H9 (cell line): Measurements from ENCODE around the gene DEPP1. TPM values are rescaled to one million over a fixed set of nuclear protein-coding genes. Genes with fewer than 3 reads are reported as not detected.

Source experiments
- DNase-seq: peaks from one replicate; pipeline ENCODE4 v3.0.0-alpha.2; 2017
- H2AFZ ChIP-seq: one replicate; pipeline ENCODE4 v1.6.1; 2013; ENCODE audit warnings: mild to moderate bottlenecking, low read length, control low read depth, moderate library complexity
- H2AK5ac ChIP-seq: 2 replicates; pipeline ENCODE4 v1.6.1; 2013; ENCODE audit warnings: low read length, control low read depth, mixed read lengths; ENCODE audit not compliant: insufficient read length
- H2BK120ac ChIP-seq: one replicate; pipeline ENCODE4 v1.6.1; 2013; ENCODE audit warnings: low read depth, mild to moderate bottlenecking, low read length, control low read depth, inconsistent platforms; ENCODE audit not compliant: poor library complexity, severe bottlenecking
- H2BK12ac ChIP-seq: 2 replicates; pipeline ENCODE4 v1.6.1; 2013; ENCODE audit warnings: low read length, control low read depth, mixed read lengths, low read depth; ENCODE audit not compliant: insufficient read length
- H2BK15ac ChIP-seq: 2 replicates; pipeline ENCODE4 v1.6.1; 2013; ENCODE audit warnings: low read depth, low read length, control low read depth
- H2BK20ac ChIP-seq: one replicate; pipeline ENCODE4 v1.6.1; 2013; ENCODE audit warnings: low read depth, mild to moderate bottlenecking, low read length, control low read depth, inconsistent platforms; ENCODE audit not compliant: poor library complexity, severe bottlenecking
- H2BK5ac ChIP-seq: 2 replicates; pipeline ENCODE4 v1.6.1; 2013; ENCODE audit warnings: low read length, control low read depth, mixed read lengths; ENCODE audit not compliant: insufficient read length
- H3K14ac ChIP-seq: 2 replicates; pipeline ENCODE4 v1.6.1; 2013; ENCODE audit warnings: low read length, control low read depth; ENCODE audit not compliant: insufficient read depth
- H3K18ac ChIP-seq: 2 replicates; pipeline ENCODE4 v1.6.1; 2013; ENCODE audit warnings: low read depth, mild to moderate bottlenecking, mixed read lengths, low read length, control low read depth; ENCODE audit not compliant: insufficient read length
- H3K23ac ChIP-seq: 2 replicates; pipeline ENCODE4 v1.6.1; 2013; ENCODE audit warnings: low read length, control low read depth, mixed read lengths, low read depth; ENCODE audit not compliant: insufficient read length
- H3K23me2 ChIP-seq: 2 replicates; pipeline ENCODE4 v1.6.1; 2013; ENCODE audit warnings: low read depth, mild to moderate bottlenecking, mixed read lengths, low read length, control low read depth; ENCODE audit not compliant: insufficient read length, poor library complexity, severe bottlenecking
- H3K27ac ChIP-seq: 2 replicates; pipeline ENCODE4 v1.5.1; 2013; ENCODE audit warnings: low read length, control low read depth, mixed read lengths, low read depth; ENCODE audit not compliant: insufficient read length
- H3K27me3 ChIP-seq: 2 replicates; pipeline ENCODE4 v1.6.1; 2013; ENCODE audit warnings: low read length, control low read depth, inconsistent platforms; ENCODE audit not compliant: insufficient read depth
- H3K4ac ChIP-seq: 2 replicates; pipeline ENCODE4 v1.6.1; 2013; ENCODE audit warnings: low read depth, mild to moderate bottlenecking, control low read depth, inconsistent platforms, low read length, moderate library complexity
- H3K4me1 ChIP-seq: 2 replicates; pipeline ENCODE4 v1.6.1; 2013; ENCODE audit warnings: low read length, control low read depth, inconsistent platforms; ENCODE audit not compliant: insufficient read depth
- H3K4me2 ChIP-seq: 2 replicates; pipeline ENCODE4 v1.6.1; 2013; ENCODE audit warnings: low read length, control low read depth, mixed read lengths; ENCODE audit not compliant: insufficient read length, insufficient read depth
- H3K56ac ChIP-seq: 2 replicates; pipeline ENCODE4 v1.6.1; 2013; ENCODE audit warnings: low read depth, mild to moderate bottlenecking, mixed read lengths, low read length, control low read depth; ENCODE audit not compliant: insufficient read length
- H3K79me1 ChIP-seq: 2 replicates; pipeline ENCODE4 v1.6.1; 2013; ENCODE audit warnings: low read depth, mild to moderate bottlenecking, moderate library complexity, low read length, control low read depth, inconsistent platforms; ENCODE audit not compliant: insufficient read depth, poor library complexity, severe bottlenecking
- H3K79me2 ChIP-seq: 2 replicates; pipeline ENCODE4 v1.6.1; 2013; ENCODE audit warnings: low read length, control low read depth, inconsistent platforms; ENCODE audit not compliant: insufficient read depth
- H3K9ac ChIP-seq: 2 replicates; pipeline ENCODE4 v1.6.1; 2013; ENCODE audit warnings: low read length, control low read depth, mixed read lengths; ENCODE audit not compliant: insufficient read length; ENCODE audit errors: extremely low read depth
- H3K9me3 ChIP-seq: one replicate; pipeline ENCODE4 v1.6.1; 2013; ENCODE audit warnings: low read depth, low read length, inconsistent platforms; ENCODE audit not compliant: control insufficient read depth
- H3T11ph ChIP-seq: one replicate; pipeline ENCODE4 v1.6.1; 2013; ENCODE audit warnings: mild to moderate bottlenecking, low read length, control low read depth, inconsistent platforms
- H4K20me1 ChIP-seq: one replicate; pipeline ENCODE4 v1.6.1; 2013; ENCODE audit not compliant: control insufficient read depth, insufficient read length, insufficient read depth
- H4K5ac ChIP-seq: 2 replicates; pipeline ENCODE4 v1.6.1; 2013; ENCODE audit warnings: low read depth, mild to moderate bottlenecking, mixed read lengths, low read length, control low read depth; ENCODE audit not compliant: insufficient read length
- H4K8ac ChIP-seq: replicated peaks from 2 replicates; pipeline ENCODE4 v1.6.1; 2013; ENCODE audit warnings: low read length, control low read depth, mixed read lengths, low read depth; ENCODE audit not compliant: insufficient read length
- H4K91ac ChIP-seq: 2 replicates; pipeline ENCODE4 v1.6.1; 2013; ENCODE audit warnings: low read depth, mild to moderate bottlenecking, moderate library complexity, mixed read lengths, low read length, control low read depth; ENCODE audit not compliant: insufficient read length
- H3K27ac Mint-ChIP-seq, 3 experiments: 2 replicates in 2 of 3; 3 replicates in 1 of 3; pipeline ENCODE4 v1.8.0; 2020 to 2021; ENCODE audit warnings: mixed read lengths in 3 of 3, mild to moderate bottlenecking in 1 of 3, moderate library complexity in 1 of 3
- H3K27me3 Mint-ChIP-seq: 2 replicates; pipeline ENCODE4 v1.8.0; 2021; ENCODE audit warnings: low read depth, mild to moderate bottlenecking, moderate library complexity, mixed read lengths
- H3K36me3 Mint-ChIP-seq, 3 experiments: 2 replicates in 2 of 3; 3 replicates in 1 of 3; pipeline ENCODE4 v1.8.0; 2020 to 2021; ENCODE audit warnings: low read depth in 3 of 3, mixed read lengths in 3 of 3; ENCODE audit not compliant: insufficient read depth in 1 of 3
- H3K4me1 Mint-ChIP-seq, 2 experiments: 2 replicates each; pipeline ENCODE4 v1.8.0; 2020; ENCODE audit warnings: mixed read lengths in 2 of 2
- H3K4me3 Mint-ChIP-seq, 2 experiments: 2 replicates in 1 of 2; 3 replicates in 1 of 2; pipeline ENCODE4 v1.8.0; 2020 to 2021; ENCODE audit warnings: mild to moderate bottlenecking in 2 of 2, mixed read lengths in 2 of 2, moderate library complexity in 1 of 2
- H3K9me3 Mint-ChIP-seq, 2 experiments: 2 replicates in 1 of 2; 3 replicates in 1 of 2; pipeline ENCODE4 v1.8.0; 2020; ENCODE audit warnings: mild to moderate bottlenecking in 2 of 2, mixed read lengths in 2 of 2, moderate library complexity in 1 of 2
- WGBS: extraction: QIAGEN DNeasy Blood & Tissue Kit; methylation state at CpG from one replicate; pipeline ENCODE4 v1.1.7; 2013; ENCODE audit warnings: missing lambda C conversion rate, low lambda C conversion rate, mixed read lengths; ENCODE audit not compliant: insufficient read length; ENCODE audit errors: extremely low coverage; 5-methylcytosine and 5-hydroxymethylcytosine counted together
- total RNA-seq: library from RNA; stranded (reverse); gene quantifications from 2 replicates; pipeline ENCODE4 v1.2.1, GENCODE V29; 2021
- TF ChIP-seq, protein P1 (sequence below): fragments of 200-600 bp; sonication (generic); conservative IDR thresholded peaks from 3 replicates; pipeline ENCODE4 v1.8.0; 2021; ENCODE audit warnings: antibody characterized with exemption, mild to moderate bottlenecking

Gene DEPP1
- total RNA-seq, 1 experiment from 2014 or later, result 2.4 TPM

DNA sequence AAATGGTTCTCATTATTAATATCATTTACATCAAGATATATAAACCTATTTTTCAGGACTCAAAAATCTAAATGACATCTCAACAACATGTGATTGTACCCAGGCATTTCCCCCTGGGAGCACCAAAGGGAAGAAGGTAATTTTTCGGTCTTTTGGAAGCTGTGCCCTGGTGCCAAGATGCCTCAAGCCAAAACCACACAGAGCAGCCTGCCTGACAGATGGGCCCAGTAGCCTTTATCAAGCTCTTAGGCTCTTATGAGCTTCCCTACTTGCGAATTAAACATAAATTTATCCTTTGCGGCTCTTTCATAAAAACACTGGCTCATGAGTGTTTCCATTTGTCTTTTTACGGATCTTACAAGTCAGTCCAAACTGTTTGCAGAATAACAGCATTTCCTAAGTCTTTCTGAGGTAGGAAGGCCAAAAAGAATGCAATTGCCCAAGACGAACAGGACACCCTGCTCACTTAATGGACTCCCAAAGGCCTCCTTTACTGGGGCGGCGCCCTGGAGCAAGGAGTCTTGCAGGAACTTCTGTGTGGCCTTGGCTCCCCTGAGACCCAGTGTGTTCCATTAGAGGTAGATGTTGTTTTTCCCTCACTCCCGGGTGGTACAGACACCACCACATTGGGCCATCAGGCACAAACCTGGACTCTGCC, 23.1 kb downstream of the DEPP1 start:
- no peak overlapping the region for H2BK120ac ChIP-seq
- no peak overlapping the region for H3K4me3 Mint-ChIP-seq

More for the DNA sequence above, 23.1 kb downstream of the DEPP1 start:
- Histone ChIP-seq H2AK5ac (no peak overlapping the region), H3K4me2 (no peak overlapping the region), H3K79me2 (no peaks in the 10 kb centered on the region), H3K4me1 (peaks cover 12% of the 10 kb centered on the region), H2BK12ac (no peak overlapping the region), H3K23me2 (peaks cover 11% of the 10 kb centered on the region), H4K5ac (no peak overlapping the region), H3K56ac (no peak overlapping the region), H2BK20ac (no peak overlapping the region), H4K91ac (no peak overlapping the region), H2BK5ac (no peak overlapping the region), H3K9ac (no peak overlapping the region), H3K79me1 (no peaks in the 10 kb centered on the region), H3K23ac (no peak overlapping the region), H3K14ac (no peak overlapping the region), H4K20me1 (no peaks in the 10 kb centered on the region), H3K27me3 (no peaks in the 10 kb centered on the region), H2BK15ac (no peak overlapping the region), H3K9me3 (no peaks in the 10 kb centered on the region), H3K18ac (no peak overlapping the region), H3K4ac (no peak overlapping the region), H4K8ac (no peak overlapping the region), H3K27ac (no peak overlapping the region), H3T11ph (no peak overlapping the region), H2AFZ (no peak overlapping the region)
- no CpG with 5 or more reads among the region's 8 CpGs for WGBS
- peak; percentile 14 for DNase-seq
- Mint-ChIP-seq H3K27ac (peak overlapping the region in 1 of 3 experiments; percentile 82; a peak in 1 of 7 replicates), H3K4me1 (peaks cover 33% of the 10 kb centered on the region in 2 experiments), H3K36me3 (peaks cover 5 to 18% (median 9%) of the 10 kb centered on the region in 3 experiments; a peak in 6 of 7 replicates), H3K27me3 (peaks cover 5% of the 10 kb centered on the region), H3K9me3 (no peaks in the 10 kb centered on the region)
- TF ChIP-seq, protein P1, sequence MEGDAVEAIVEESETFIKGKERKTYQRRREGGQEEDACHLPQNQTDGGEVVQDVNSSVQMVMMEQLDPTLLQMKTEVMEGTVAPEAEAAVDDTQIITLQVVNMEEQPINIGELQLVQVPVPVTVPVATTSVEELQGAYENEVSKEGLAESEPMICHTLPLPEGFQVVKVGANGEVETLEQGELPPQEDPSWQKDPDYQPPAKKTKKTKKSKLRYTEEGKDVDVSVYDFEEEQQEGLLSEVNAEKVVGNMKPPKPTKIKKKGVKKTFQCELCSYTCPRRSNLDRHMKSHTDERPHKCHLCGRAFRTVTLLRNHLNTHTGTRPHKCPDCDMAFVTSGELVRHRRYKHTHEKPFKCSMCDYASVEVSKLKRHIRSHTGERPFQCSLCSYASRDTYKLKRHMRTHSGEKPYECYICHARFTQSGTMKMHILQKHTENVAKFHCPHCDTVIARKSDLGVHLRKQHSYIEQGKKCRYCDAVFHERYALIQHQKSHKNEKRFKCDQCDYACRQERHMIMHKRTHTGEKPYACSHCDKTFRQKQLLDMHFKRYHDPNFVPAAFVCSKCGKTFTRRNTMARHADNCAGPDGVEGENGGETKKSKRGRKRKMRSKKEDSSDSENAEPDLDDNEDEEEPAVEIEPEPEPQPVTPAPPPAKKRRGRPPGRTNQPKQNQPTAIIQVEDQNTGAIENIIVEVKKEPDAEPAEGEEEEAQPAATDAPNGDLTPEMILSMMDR, result no peak
